HG03060 (cell line): ENCODE results near the gene ETNK1.
"Not testable (repeated sequence)": the region's sequence is repeated elsewhere in the genome, so short reads cannot be mapped to it uniquely, and the experiment has no call there.

Experiments
- ATAC-seq: cut with Tn5 transposase; IDR thresholded peaks from one replicate; pipeline ENCODE4 v1.9.1; 2021; ENCODE audit warnings: low read depth, moderate number of reproducible peaks; ENCODE audit not compliant: unreplicated experiment

The ETNK1 gene, protein sequence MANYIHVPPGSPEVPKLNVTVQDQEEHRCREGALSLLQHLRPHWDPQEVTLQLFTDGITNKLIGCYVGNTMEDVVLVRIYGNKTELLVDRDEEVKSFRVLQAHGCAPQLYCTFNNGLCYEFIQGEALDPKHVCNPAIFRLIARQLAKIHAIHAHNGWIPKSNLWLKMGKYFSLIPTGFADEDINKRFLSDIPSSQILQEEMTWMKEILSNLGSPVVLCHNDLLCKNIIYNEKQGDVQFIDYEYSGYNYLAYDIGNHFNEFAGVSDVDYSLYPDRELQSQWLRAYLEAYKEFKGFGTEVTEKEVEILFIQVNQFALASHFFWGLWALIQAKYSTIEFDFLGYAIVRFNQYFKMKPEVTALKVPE

DNA sequence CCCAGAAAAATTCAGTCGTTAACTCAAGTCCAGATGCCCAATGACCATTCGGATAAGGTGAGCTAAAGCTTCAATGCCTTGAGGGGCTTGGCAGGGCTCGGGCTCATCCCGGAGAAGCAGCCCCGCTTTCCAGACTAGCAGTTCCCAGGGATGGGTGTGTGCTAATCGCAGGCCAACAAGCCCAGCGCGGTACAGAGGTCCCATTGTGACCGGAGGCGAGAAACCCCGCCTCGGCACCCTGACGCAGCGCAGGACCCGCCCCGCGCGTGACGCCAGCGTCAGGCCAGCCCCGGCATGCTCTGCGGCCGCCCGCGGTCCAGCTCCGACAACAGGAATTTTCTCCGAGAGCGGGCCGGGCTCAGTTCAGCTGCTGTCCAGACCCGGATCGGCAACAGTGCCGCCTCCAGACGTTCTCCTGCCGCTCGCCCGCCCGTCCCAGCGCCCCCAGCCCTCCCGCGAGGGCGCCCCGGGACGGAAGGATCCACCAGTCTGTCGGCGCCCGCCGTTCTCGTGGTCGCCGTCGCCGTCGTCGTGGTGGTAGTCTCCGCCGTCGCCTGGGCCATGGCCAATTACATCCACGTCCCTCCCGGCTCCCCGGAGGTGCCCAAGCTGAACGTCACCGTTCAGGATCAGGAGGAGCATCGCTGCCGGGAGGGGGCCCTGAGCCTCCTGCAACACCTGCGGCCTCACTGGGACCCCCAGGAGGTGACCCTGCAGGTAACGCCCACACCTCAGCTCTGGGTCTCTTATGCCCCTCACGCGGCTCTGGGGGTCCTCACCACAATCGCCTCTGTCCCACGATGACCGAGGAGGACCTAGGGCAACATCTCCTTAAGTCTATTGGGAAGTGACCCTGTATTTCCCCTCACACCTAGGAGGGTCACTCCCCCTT is at the start of gene ETNK1:
Gene ETNK1 (plus strand): TSS at position 302 of the 892 bp plus-strand sequence. CDS start 260 bp downstream, at position 562.
- ATAC-seq: peak; percentile 80

DNA sequence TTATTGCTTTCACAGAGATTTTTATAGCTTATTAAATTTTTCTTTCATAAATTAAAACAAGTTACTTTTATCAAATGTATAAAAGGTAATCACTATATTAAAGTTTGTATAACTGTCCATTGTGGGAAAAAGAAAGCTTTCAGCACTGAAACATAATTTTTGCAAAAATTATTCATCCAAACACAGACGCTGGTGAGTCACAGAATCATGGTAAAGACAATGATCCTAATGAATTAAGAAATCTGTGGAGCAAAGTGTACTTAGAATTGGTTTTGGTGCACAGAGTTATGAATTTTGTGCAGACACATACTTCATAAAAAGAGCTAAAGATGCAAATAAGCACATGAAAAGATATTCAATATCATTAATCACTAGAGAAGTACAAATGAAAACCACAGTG is 48.9 kb upstream of the ETNK1 start:
- ATAC-seq: no peak

DNA sequence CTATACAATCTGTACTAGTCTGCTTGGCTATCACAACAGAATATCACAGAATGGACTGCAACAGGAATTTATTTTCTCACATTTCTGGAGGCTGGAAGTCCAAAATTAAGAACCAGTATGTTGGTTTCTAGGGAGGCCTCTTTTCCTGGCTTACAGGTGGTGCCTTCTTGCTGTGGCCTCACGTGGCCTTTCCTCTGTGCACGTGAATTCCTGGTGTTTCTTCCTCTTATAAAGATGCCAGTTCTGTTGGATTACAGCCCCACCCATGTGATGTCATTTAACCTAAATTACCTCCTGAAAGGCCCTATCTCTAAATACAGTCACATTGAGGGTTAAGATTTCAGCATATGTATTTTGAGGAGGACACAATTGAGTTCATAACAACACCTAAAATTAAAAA is 48.5 kb upstream of the ETNK1 start:
- ATAC-seq: no peak

DNA sequence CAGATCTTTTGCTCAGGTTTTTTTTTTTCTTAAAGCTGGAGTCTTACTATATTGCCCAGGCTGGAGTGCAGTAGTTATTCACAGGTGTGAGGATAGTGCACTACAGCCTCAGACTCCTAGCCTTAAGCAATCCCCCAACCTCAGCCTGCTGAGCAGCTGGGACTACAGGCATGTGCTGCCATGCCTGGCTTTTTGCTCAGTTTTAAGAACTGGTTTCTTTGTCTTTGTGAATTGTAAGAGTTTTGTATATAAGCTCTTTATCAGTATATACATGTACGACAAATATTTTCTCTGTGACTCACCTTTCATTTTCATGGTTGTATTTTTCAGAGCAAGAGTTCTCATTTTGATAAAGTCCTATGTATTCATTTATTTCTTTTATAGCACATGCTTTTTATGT is 47.3 kb upstream of the ETNK1 start:
- no peak for ATAC-seq

DNA sequence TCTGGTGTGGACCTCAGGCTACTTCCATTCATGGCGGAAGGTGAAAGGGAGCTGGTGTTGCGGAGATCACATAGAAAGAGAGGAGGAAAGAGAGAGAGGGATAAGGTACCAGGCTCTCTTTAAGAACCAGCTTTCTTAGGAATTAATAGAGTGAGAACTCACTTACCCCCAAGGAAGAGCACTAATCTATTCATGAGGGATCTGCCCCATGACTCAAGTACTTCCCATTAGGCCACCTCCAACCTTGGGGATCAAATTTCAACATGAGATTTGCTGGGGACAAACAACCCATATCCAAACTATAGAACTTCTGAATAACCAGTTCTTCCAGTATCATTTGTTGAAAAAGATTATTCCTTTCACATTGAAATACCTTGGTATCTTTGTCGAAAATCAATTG is 46.6 kb upstream of the ETNK1 start:
- ATAC-seq: no peak

DNA sequence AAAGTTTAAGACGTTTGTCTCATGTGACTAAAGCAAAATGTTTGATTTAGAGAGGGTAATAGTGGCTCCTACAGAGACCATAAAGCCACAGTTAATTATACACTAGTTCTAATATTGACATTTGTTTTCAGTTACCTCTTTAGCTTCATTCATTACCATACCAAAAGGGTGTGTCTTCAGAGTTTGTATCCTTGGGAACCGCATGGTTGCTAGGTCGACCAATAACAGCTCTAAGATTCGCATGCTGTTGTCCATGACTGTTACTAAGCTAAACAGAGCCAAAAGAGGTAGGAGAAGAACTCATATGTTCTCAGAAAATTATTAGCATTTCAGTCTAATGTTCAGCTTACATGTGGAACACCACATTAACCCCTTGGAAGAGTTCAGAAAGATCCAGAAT is 36.2 kb upstream of the ETNK1 start:
- ATAC-seq: no peak

DNA sequence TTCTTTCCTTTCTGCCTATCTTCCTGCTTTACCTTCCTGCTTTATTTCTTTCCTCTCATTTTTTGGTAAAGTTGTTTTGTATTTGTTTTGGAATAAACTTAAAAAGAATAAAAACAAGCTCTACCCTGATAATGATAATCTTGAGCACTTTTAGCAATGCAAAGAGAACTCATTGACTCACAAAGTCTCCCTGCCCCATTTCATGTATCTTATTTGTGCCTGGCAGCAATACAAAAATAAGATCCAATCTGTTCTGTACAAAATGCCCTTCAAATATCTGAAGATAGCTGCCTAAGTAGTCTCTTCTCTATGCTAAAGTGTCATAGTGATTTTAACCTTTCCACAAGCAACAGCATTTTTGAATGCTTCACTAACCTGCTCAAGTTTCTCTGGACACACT is 31.1 kb upstream of the ETNK1 start:
- no peak for ATAC-seq

DNA sequence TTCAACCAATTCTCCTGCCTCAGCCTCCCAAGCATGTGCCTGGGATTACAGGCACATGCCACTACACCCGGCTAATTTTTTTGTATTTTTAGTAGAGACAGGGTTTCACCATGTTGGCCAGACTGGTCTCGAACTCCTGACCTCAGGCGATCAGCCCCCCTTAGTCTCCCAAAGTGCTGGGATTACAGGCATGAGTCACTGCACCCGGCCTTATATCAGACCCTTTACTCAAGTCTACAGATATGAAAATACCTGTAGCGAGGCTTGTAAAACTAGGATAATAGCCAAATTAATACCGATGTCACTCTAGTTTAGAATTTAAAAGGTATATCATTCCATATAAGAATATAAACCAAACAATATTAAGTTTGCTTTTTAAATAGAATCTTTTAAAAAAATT is 27.4 kb upstream of the ETNK1 start:
- not testable (repeated sequence) for ATAC-seq

DNA sequence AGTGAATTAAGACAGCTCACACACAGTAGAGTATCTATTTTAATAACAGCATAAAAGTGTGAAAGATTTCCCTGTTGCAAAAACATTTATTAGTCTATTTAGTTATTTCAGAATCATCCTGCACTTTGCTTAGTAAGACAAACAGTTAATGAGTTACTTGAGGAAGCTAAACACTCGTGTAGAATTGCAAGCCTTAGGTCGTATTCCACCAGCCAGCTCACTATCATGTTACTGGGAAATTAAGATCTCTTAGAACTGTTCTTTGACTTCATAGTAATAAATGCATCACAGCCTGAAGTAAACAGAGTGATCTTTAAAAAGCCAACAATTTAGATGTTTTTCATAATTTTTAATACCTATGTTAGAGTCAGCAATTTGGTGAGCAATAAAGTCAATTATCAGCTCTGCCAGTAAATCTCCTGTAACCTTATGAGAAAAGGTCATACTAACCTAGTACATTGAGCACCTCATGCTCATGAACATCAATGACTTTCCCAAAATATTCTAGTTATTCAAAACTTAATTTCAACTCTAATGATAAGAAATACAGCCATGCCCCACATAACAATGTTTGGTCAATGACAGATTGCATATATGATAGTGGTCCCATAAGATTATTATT is 26.7 kb upstream of the ETNK1 start:
- no peak for ATAC-seq

DNA sequence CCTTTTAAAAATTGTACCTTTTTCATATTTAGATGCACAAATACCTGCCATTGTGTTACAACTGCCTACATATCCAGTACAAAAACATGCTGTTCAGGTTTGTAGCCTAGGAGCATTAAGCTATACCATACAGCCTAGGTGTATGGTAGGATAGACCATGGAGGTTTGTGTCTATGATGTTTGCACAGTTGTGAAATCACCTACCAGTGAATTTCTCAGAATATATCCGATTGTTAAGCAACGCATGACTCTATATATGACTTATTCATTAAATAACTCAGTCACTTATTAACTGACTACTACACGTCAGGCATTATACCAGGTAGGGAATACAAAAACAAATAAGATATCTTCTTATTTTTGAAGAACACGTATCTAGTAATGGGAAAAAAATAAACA is 26.2 kb upstream of the ETNK1 start:
- no peak for ATAC-seq

DNA sequence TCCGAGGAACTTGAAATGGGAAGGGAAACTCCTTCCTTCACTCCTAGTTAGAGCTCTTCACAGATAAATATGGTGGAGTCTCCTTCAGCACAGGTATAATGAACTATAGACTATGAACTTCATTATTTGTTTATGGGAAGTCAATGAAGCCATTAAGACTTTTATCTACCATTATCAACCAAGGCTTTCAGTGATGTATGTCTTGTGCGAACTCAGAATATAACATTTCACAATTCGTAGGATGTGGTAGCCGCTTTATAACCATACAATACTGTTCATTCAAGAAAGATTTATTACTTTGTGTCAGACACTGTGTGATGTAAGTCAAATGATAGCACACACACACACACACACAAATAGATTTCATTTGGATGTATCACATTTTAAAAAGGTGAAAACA is 24.8 kb upstream of the ETNK1 start:
- no peak for ATAC-seq

DNA sequence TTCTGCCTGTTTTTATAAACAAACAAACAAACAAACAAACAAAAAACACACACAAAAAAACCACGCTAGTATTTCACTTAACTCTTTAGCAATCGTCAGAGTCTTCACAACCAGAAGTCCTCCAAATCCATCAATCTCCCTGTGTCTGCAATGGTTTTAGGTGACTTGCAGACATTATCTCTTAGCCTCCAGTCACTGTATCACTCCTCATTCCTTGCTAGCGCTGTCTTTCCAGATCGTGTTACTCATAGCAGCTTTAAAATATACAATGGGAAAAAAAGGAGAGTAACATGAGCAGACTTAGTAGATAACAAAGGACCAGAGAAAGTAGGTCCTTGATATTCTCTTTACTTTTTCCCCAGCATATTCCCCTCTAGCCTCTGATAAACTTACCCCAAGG is 15.5 kb upstream of the ETNK1 start:
- no peak for ATAC-seq

DNA sequence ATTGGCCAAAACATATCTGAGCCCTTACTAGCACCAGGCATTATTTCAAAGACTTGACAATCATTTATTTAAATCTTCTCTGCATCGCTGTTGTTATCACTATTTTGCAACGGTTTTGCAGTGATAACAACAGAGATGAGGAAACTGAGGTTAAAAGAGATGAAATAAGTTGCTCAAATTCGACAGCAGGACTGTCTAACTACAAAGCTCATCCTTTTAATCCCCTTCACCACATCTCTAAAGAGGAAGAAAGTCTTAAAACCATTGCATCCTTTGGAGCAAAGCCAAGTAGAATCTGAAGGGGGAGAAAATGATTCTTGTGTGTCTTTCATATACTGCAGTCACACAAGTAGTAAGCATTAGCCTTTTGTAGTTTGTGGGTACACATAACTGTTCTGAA is 14.8 kb upstream of the ETNK1 start:
- ATAC-seq: no peak

DNA sequence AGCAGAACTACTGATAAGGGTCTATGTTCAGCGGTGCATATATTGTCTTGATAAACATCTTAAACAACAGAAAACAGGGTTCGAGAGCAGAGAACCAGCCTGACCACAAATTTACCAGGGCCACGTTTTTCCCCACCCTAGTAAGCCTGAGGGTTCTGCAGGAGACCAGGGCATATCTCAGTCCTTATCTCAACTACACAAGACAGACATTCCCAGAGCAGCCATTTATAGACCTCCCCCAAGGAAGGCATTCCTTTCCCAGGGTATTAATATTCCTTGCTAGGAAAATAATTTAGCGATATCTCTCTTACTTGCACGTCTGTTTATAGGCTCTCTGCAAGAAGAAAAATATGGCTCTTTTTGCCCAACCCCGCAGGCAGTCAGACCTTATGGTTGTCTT is 12.1 kb upstream of the ETNK1 start:
- not testable (repeated sequence) for ATAC-seq

DNA sequence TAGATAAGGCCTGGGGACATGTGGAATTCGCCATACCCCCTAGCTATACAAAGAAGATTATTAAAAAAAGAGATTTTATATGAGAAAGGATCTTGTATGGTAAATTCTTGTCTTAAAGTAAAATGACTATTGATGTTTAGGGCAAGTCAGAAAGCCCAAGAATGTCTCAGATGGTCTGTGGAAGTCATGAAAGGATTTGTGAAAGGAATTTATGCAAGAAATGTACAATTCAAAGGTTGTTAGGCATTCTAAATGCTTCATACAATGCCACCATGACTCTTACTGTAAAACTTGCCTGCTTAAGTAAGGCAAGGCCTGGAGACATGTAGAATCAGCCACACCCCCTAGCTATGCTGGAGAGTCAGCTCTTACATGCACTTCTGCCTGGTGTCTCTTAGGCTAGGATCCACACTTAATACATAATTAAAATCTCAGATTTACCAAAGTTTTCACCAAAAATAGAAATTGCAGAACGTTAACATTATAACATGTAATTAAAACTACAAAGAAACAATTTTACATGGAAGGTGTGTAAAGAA is 8.9 kb upstream of the ETNK1 start:
- ATAC-seq: no peak

DNA sequence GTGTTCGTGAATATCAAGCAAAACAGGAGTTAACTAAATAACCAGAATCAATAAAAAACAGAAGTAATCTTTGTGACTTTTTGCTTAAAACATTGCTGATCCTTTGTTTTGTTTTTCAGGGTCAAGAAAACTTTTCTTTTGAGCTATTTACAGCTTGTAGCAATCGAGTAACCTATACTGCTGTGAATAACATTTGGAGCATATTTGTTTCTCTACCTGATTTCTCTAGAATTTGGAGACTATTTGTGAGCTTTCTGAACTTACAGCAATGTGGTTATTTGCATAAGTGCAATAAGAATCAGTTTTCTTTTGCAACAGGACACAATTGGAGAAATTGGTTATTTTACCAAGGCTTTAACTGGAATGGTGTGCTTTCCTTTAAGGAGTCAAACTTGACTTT is 7.3 kb upstream of the ETNK1 start:
- ATAC-seq: no peak

DNA sequence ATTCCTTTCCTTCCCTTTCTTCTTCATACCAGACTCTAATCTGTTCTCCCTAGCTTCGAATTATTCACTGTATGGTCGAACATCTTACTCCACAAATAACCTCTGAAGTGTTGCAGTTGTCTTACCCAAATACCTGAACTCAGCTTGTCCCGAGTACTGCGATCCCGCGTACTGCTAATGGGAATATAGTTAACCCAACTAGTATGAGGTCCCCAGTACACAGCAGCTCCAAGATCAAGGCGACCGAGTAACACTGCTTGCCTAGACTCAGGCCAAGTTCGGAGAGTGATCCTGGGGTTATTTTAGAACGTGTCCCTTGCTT is 462 bp upstream of the ETNK1 start:
- no peak for ATAC-seq

DNA sequence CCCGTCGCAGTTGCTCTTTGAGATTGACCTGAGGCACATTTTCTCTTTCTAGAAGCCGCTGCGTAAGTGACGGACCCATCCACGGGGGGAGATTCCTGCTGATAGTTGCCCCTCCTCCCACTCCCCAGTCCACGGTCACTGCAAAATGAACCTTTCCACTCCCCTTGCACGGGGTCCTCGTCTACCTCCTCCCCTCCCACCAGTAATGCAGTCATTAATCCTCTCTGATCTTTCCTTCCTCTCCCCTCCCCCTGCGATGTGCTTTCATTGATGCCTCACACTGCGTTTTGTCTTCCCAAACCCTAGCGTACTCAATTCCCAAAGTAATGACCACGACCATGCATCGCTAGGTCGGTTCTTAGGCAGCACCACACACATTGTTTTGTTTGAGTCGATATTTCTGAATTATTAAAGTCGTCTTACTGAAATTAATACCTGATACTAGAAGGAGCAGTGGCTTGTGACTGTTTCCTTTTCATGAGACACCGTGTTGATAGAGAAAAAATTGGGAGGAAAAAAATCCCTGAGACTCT is 857 bp downstream of the ETNK1 start:
- no peak for ATAC-seq

DNA sequence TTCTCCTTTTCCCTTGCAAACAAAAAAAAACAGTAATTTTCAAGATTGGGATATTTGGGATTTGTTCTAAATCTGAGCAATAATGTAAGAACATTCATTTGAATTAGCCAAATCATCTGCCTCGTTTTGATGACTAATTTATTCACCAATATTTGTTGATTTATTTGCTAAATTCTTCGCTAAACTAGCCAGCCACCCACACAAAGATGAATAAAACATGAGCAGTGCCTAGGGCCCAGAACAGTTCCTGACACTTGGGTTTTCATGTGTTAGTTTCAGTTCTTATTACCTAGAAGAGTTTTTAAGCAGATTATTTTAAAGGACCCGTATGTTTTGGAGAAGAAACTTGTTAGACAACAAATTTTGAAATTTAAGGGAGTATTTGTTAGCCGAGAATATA is 1.4 kb downstream of the ETNK1 start:
- peak; percentile 41 for ATAC-seq

DNA sequence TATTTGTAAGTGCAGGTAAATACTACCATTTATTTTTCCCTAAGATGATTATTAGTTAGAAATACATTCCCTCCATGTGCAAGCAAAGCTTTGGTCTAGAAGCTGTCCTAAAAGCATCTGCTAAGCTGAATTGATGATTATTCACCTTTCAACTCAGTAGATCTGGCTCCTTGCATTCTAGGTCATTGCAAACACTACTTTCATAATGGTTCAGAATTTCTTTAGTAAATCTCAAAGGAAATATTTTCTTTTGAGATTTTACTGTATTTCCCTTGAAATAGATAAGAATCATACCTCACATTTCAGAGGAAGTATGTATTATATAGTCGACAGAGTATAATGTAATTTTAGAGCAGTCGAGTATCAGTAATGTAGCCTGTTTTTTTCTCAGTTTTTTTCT is 2.4 kb downstream of the ETNK1 start:
- ATAC-seq: no peak

DNA sequence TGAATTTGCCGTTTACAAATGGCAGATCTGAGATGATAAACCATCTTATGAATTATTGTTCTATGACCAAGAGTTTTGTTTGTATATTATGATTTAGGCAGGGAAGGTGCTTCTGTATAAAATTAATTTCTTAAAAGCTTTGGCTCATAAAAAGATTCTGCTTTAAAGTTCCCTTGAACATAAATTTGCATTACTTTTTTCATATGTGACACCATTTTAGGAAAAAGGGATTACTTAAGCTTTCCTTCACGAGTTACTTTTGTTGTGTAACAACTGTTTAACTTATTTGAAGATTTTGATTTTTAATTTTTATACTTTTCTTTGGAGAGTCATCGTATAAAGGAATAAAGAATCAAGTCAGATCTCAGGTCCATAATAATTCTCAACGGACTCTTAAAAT is 3.3 kb downstream of the ETNK1 start:
- ATAC-seq: no peak
